T-helper 2 cell treated with Interferon-gamma antibody and Interleukin-4, amounts not matched to agents 100 ng/mL and 5 ng/mL, for 36 hours (primary cell): ENCODE results near the gene STUM. TPM values are rescaled to one million over a fixed set of nuclear protein-coding genes. Genes with fewer than 3 reads are reported as not detected.

ENCODE experiments used
- intact Hi-C: fragments of 100-400 bp; cut with micrococcal nuclease; formaldehyde crosslinking; loops from one replicate; pipeline ENCODE4 v1.15.1; 2023
- total RNA-seq: library from RNA; stranded (reverse); gene quantifications from 2 replicates; pipeline ENCODE4 v1.2.3, GENCODE V29; 2022

STUM gene
- total RNA-seq, 1 donor from 2014 or later, result not detected

- intact Hi-C loops, result loop anchor here (10.0 kb wide), 1 partner anchor 1128 kb away; no protein-coding TSS in a partner anchor
Observed at GRCh38 chr1:226636847-226637096, 88.2 kb downstream of the STUM start.

- intact Hi-C loops, result loop anchor here (10.0 kb wide), 1 partner anchor 1127 kb away; no protein-coding TSS in a partner anchor
Observed at GRCh38 chr1:226637147-226637935, 88.8 kb downstream of the STUM start.

- intact Hi-C loops, result loop anchor here (10.0 kb wide), 1 partner anchor 1127 kb away; no protein-coding TSS in a partner anchor
Observed at GRCh38 chr1:226638001-226638601, 89.5 kb downstream of the STUM start.

- intact Hi-C loops, result loop anchor here (10.0 kb wide), 1 partner anchor 1126 kb away; no protein-coding TSS in a partner anchor
Observed at GRCh38 chr1:226638608-226639007, 90.0 kb downstream of the STUM start.

- intact Hi-C loops, result loop anchor here (10.0 kb wide), 1 partner anchor 1126 kb away; no protein-coding TSS in a partner anchor
Observed at GRCh38 chr1:226639206-226639605, 90.6 kb downstream of the STUM start.

- intact Hi-C loops, result loop anchor here (10.0 kb wide), 1 partner anchor 1125 kb away; no protein-coding TSS in a partner anchor
Observed at GRCh38 chr1:226639631-226640061, 91.1 kb downstream of the STUM start.

- intact Hi-C loops, result no loop called here
Observed at GRCh38 chr1:226640321-226641136, 92.0 kb downstream of the STUM start.

GRCh38 chr1:226641671-226642231 is 93.2 kb downstream of the STUM start:
- intact Hi-C loops, result no loop called here

GRCh38 chr1:226642421-226642820 is 93.9 kb downstream of the STUM start:
- intact Hi-C loops, result no loop called here

GRCh38 chr1:226643177-226643576 is 94.6 kb downstream of the STUM start:
- intact Hi-C loops, result loop anchor here (1.0 kb wide), 1 partner anchor 8 kb away; no protein-coding TSS in a partner anchor

GRCh38 chr1:226643611-226644540 is 95.3 kb downstream of the STUM start:
- intact Hi-C loops, result loop anchor here (1.0 kb wide), 1 partner anchor 9 kb away; no protein-coding TSS in a partner anchor

GRCh38 chr1:226644541-226645176 is 96.1 kb downstream of the STUM start:
- intact Hi-C loops, result loop anchor here (1.0 kb wide), 1 partner anchor 9 kb away; no protein-coding TSS in a partner anchor

GRCh38 chr1:226645279-226645976 is 96.9 kb downstream of the STUM start:
- intact Hi-C loops, result loop anchor here (1.0 kb wide), 1 partner anchor 8 kb away; no protein-coding TSS in a partner anchor

- intact Hi-C loops, result no loop called here
Observed at GRCh38 chr1:226646026-226646869, 97.7 kb downstream of the STUM start.

GRCh38 chr1:226646870-226647449 is 98.4 kb downstream of the STUM start:
- intact Hi-C loops, result no loop called here

GRCh38 chr1:226647719-226648118 is 99.2 kb downstream of the STUM start:
- intact Hi-C loops, result loop anchor here (2.0 kb wide), 1 partner anchor 15 kb away; no protein-coding TSS in a partner anchor

GRCh38 chr1:226648421-226648820 is 99.9 kb downstream of the STUM start:
- intact Hi-C loops, result loop anchor here (2.0 kb wide), 1 partner anchor 14 kb away; no protein-coding TSS in a partner anchor
